ENCODE results near the gene ZNF394. TPM values are rescaled to one million over a fixed set of nuclear protein-coding genes. Genes with fewer than 3 reads are reported as not detected.

The ZNF394 gene
- total and polyA plus RNA-seq, 2 of the 4 experiments (the other 2 are of a cell fraction): 10.9 to 24.7 TPM

GRCh38 chr7:99448855-99449254, 51.2 kb downstream of the ZNF394 start:
- peaks cover 27% of the 10 kb centered on the region for H4K20me1 ChIP-seq (ENCODE audit: insufficient read depth, low read length)
- in situ Hi-C loops (cut with MboI; ENCODE audit: low sequenced_read_pairs): no loop called here
- no peak overlapping the region for H2BK5ac ChIP-seq (ENCODE audit: low read depth, low read length, poor library complexity, severe bottlenecking)
- no peak overlapping the region for H3K14ac ChIP-seq (replicated peaks; ENCODE audit: low read depth, low read length)
- peaks cover 74% of the 10 kb centered on the region for H3K36me3 ChIP-seq (ENCODE audit: control insufficient read depth, insufficient read depth, low read length)
- H3K23ac ChIP-seq (ENCODE audit: low read depth, low read length): no peak overlapping the region
- no TSS peak for BruUV-seq (replicated peaks)
- no peaks in the 10 kb centered on the region for H3K4me1 ChIP-seq (ENCODE audit: control insufficient read depth, insufficient read depth, low read length)
- peaks cover 26 to 49% of the 10 kb centered on the region in 2 experiments for H3K79me1 ChIP-seq (ENCODE audit: low read depth in 1 of 2, low read length in 2 of 2)
- H2BK20ac ChIP-seq (ENCODE audit: low read depth, low read length): no peak overlapping the region
- 95% methylated on average over 9 of the region's 10 CpGs; no CpG with 5 or more reads in 1 of the 2 experiments for WGBS, 2 experiments (ENCODE audit: extremely low coverage in 2 of 2, insufficient read length in 1 of 2)
- no peaks in the 10 kb centered on the region for H3K9me3 ChIP-seq (ENCODE audit: control insufficient read depth, insufficient read depth, low read length)
- H2BK15ac ChIP-seq (ENCODE audit: low read depth, low read length): no peak overlapping the region
- no peak for ATAC-seq (ENCODE audit: low read depth)
- H2AK5ac ChIP-seq (ENCODE audit: low read depth, low read length): no peak overlapping the region
- no peak overlapping the region for H3K56ac ChIP-seq (ENCODE audit: extremely low read depth, insufficient read depth, low read length)
- no peak overlapping the region for H3K4me2 ChIP-seq (ENCODE audit: low read depth, low read length)
- DNase-seq: no peak
- H4K5ac ChIP-seq (ENCODE audit: low read depth, low read length): no peak overlapping the region
- H3K27me3 ChIP-seq (ENCODE audit: control insufficient read depth, insufficient read depth, low read length): no peaks in the 10 kb centered on the region
- no peak overlapping the region for H2AK9ac ChIP-seq (replicated peaks; ENCODE audit: low read depth, low read length, poor library complexity)
- H4K8ac ChIP-seq (ENCODE audit: low read depth in 2 of 2, low read length in 2 of 2): no peak overlapping the region
- no peak overlapping the region for H2AFZ ChIP-seq (replicated peaks; ENCODE audit: low read length, poor library complexity)
- TF ChIP-seq, protein P1, sequence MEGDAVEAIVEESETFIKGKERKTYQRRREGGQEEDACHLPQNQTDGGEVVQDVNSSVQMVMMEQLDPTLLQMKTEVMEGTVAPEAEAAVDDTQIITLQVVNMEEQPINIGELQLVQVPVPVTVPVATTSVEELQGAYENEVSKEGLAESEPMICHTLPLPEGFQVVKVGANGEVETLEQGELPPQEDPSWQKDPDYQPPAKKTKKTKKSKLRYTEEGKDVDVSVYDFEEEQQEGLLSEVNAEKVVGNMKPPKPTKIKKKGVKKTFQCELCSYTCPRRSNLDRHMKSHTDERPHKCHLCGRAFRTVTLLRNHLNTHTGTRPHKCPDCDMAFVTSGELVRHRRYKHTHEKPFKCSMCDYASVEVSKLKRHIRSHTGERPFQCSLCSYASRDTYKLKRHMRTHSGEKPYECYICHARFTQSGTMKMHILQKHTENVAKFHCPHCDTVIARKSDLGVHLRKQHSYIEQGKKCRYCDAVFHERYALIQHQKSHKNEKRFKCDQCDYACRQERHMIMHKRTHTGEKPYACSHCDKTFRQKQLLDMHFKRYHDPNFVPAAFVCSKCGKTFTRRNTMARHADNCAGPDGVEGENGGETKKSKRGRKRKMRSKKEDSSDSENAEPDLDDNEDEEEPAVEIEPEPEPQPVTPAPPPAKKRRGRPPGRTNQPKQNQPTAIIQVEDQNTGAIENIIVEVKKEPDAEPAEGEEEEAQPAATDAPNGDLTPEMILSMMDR (conservative IDR thresholded peaks at IDR 0.05; ENCODE audit: low read depth, low read length): no peak
- TF ChIP-seq RFX5 (IDR thresholded peaks at IDR 0.05; ENCODE audit: low read depth, low read length) (no peak), RAD21 (IDR thresholded peaks at IDR 0.05; ENCODE audit: low read length) (no peak), FOS (IDR thresholded peaks at IDR 0.05; ENCODE audit: low read depth, low read length) (no peak), NFE2L2 (IDR thresholded peaks at IDR 0.05; ENCODE audit: low read depth, low read length) (no peak), CEBPB (IDR thresholded peaks at IDR 0.05; ENCODE audit: low read depth, low read length) (no peak), CHD1 (IDR thresholded peaks at IDR 0.05; ENCODE audit: low read depth, low read length) (no peak), POLR2A (IDR thresholded peaks at IDR 0.05; ENCODE audit: low read depth, low read length) (no peak)
- H3K9me1 ChIP-seq (ENCODE audit: insufficient read depth, low read length): no peaks in the 10 kb centered on the region
- no peak overlapping the region for H3K18ac ChIP-seq (ENCODE audit: low read depth, low read length)
- H3K4ac ChIP-seq (ENCODE audit: low read depth, low read length): no peak overlapping the region
- no peak overlapping the region for H3K9ac ChIP-seq (ENCODE audit: low read depth, low read length)
- no peak overlapping the region for H4K91ac ChIP-seq (ENCODE audit: insufficient read depth, low read depth, low read length)
- H2BK120ac ChIP-seq (ENCODE audit: low read depth, low read length): no peak overlapping the region
- POLR2A ChIA-PET (ENCODE audit: unreplicated experiment): no interaction called here
- no peak overlapping the region for H3K4me3 ChIP-seq (ENCODE audit: insufficient read depth, low read depth, low read length)
- intact Hi-C loops (cut with micrococcal nuclease): no loop called here
- no peak overlapping the region for H3K27ac ChIP-seq (ENCODE audit: insufficient read depth, low read length)
- CTCF ChIA-PET: no interaction called here
- dilution Hi-C loops (cut with HindIII; ENCODE audit: low sequenced_read_pairs, unreplicated experiment): no loop called here
